CD14-positive monocyte (primary cell): ENCODE results near the gene IFI35. TPM values are rescaled to one million over a fixed set of nuclear protein-coding genes. Genes with fewer than 3 reads are reported as not detected.

Source experiments
- DNase-seq, 3 donors: peaks; one replicate each; pipeline ENCODE4 v3.0.0-alpha.2; 2011 to 2022
- H2AFZ ChIP-seq: 2 replicates; pipeline ENCODE4 v1.6.0; 2012; ENCODE audit warnings: mild to moderate bottlenecking, low read depth, low read length, inconsistent platforms; ENCODE audit not compliant: insufficient read depth, poor library complexity, severe bottlenecking
- H3K27ac ChIP-seq, 2 donors: 1 replicate in 1 of 2; 2 replicates in 1 of 2; pipeline ENCODE4 v1.5.1; 2012 to 2013; ENCODE audit warnings: low read length in 2 of 2, control low read depth in 1 of 2, inconsistent platforms in 1 of 2, low read depth in 1 of 2, mild to moderate bottlenecking in 1 of 2
- H3K27me3 ChIP-seq, 2 donors: one replicate each; pipeline versions ENCODE4 v1.6.0 to v1.6.1; 2011 to 2013; ENCODE audit warnings: low read length in 2 of 2; ENCODE audit not compliant: control insufficient read depth in 2 of 2, insufficient read depth in 2 of 2
- H3K36me3 ChIP-seq, 2 donors: replicated peaks in 1 of 2; 1 replicate in 1 of 2; 2 replicates in 1 of 2; pipeline versions ENCODE4 v1.5.1 to v1.6.1; 2012 to 2013; ENCODE audit warnings: low read length in 2 of 2, control low read depth in 1 of 2, inconsistent platforms in 1 of 2, mild to moderate bottlenecking in 1 of 2; ENCODE audit not compliant: insufficient read depth in 2 of 2, control insufficient read depth in 1 of 2
- H3K4me1 ChIP-seq, 2 donors: 1 replicate in 1 of 2; 2 replicates in 1 of 2; pipeline versions ENCODE4 v1.5.1 to v1.6.1; 2012 to 2013; ENCODE audit warnings: low read length in 2 of 2, control low read depth in 1 of 2, inconsistent platforms in 1 of 2, mild to moderate bottlenecking in 1 of 2, moderate library complexity in 1 of 2; ENCODE audit not compliant: insufficient read depth in 2 of 2, control insufficient read depth in 1 of 2
- H3K4me2 ChIP-seq: replicated peaks from 2 replicates; pipeline ENCODE3; 2012; ENCODE audit warnings: low read length, moderate library complexity, mild to moderate bottlenecking; ENCODE audit not compliant: poor library complexity, severe bottlenecking; ENCODE audit errors: extremely low read depth
- H3K4me3 ChIP-seq, 3 experiments: fragments of 200-600 bp in 1 of 3; sonication (generic) in 1 of 3; replicated peaks in 1 of 3; 1 replicate in 2 of 3; 2 replicates in 1 of 3; pipeline ENCODE4 v1.5.1; 2011 to 2013; ENCODE audit warnings: low read length in 3 of 3, mild to moderate bottlenecking in 3 of 3, control low read depth in 2 of 3, low read depth in 2 of 3, inconsistent platforms in 1 of 3, moderate library complexity in 1 of 3
- H3K79me2 ChIP-seq: 2 replicates; pipeline ENCODE4 v1.6.0; 2012; ENCODE audit warnings: mild to moderate bottlenecking, control low read depth, inconsistent platforms, low read length, moderate library complexity; ENCODE audit not compliant: insufficient read depth
- H3K9ac ChIP-seq: 2 replicates; pipeline ENCODE4 v1.6.0; 2017; ENCODE audit warnings: low read length, mild to moderate bottlenecking; ENCODE audit not compliant: insufficient read depth, poor library complexity, severe bottlenecking
- H3K9me3 ChIP-seq, 2 donors: replicated peaks in 1 of 2; 1 replicate in 1 of 2; 2 replicates in 1 of 2; pipeline versions ENCODE4 v1.5.1 to v1.6.1; 2012 to 2013; ENCODE audit warnings: low read length in 2 of 2, control low read depth in 1 of 2; ENCODE audit not compliant: control insufficient read depth in 1 of 2, insufficient read depth in 1 of 2
- H4K20me1 ChIP-seq: 2 replicates; pipeline ENCODE4 v1.6.0; 2012; ENCODE audit warnings: mild to moderate bottlenecking, low read length, control low read depth, moderate library complexity; ENCODE audit not compliant: insufficient read depth
- H3K27ac Mint-ChIP-seq, 7 donors: one replicate each; pipeline ENCODE4 v1.8.0; 2020; ENCODE audit warnings: mild to moderate bottlenecking in 7 of 7, mixed read lengths in 7 of 7, moderate library complexity in 6 of 7, inconsistent platforms in 2 of 7
- H3K27me3 Mint-ChIP-seq, 3 donors: one replicate each; pipeline ENCODE4 v1.8.0; 2021 to 2022; ENCODE audit warnings: low read depth in 3 of 3, mild to moderate bottlenecking in 3 of 3, mixed read lengths in 3 of 3, moderate library complexity in 3 of 3, inconsistent platforms in 1 of 3
- H3K36me3 Mint-ChIP-seq, 2 donors: one replicate each; pipeline ENCODE4 v1.8.0; 2020; ENCODE audit warnings: mixed read lengths in 2 of 2, inconsistent platforms in 1 of 2, mild to moderate bottlenecking in 1 of 2
- H3K4me1 Mint-ChIP-seq: one replicate; pipeline ENCODE4 v1.8.0; 2020; ENCODE audit warnings: mild to moderate bottlenecking, mixed read lengths
- H3K4me3 Mint-ChIP-seq, 2 donors: one replicate each; pipeline ENCODE4 v1.8.0; 2020; ENCODE audit warnings: mild to moderate bottlenecking in 2 of 2, mixed read lengths in 2 of 2, moderate library complexity in 1 of 2
- H3K9me3 Mint-ChIP-seq, 7 donors: one replicate each; pipeline ENCODE4 v1.8.0; 2020 to 2022; ENCODE audit warnings: mixed read lengths in 7 of 7, mild to moderate bottlenecking in 6 of 7, moderate library complexity in 6 of 7, inconsistent platforms in 2 of 7
- CTCF ChIP-seq: fragments of 200-600 bp; IDR thresholded peaks from one replicate; pipeline ENCODE4 v1.8.0; 2022; ENCODE audit warnings: antibody characterized with exemption, mild to moderate bottlenecking
- WGBS: methylation state at CpG from one replicate; pipeline ENCODE4 v1.1.5; 2013; ENCODE audit warnings: missing lambda C conversion rate; ENCODE audit not compliant: insufficient coverage; 5-methylcytosine and 5-hydroxymethylcytosine counted together
- intact Hi-C, 2 donors: fragments of 100-400 bp; cut with micrococcal nuclease; formaldehyde crosslinking; loops; one replicate each; pipeline versions ENCODE4 v1.15.0 to v1.15.1; 2023
- polyA plus RNA-seq, 3 donors: library from polyadenylated mRNA; depleted of rRNA in 1 of 3; unstranded in 2 of 3; stranded (reverse) in 1 of 3; fragments of 300-500 nt in 2 of 3; fragments of >200 nt in 1 of 3; fragmentation: Illumina TruSeq in 2 of 3; gene quantifications; 1 replicate in 2 of 3; 2 replicates in 1 of 3; pipeline ENCODE4 v1.2.3, GENCODE V29; 2012 to 2021

The IFI35 gene
- polyA plus RNA-seq, 3 donors, result 76.9 to 152 (median 106) TPM

- H3K36me3 ChIP-seq, result peaks cover 0 to 16% of the 10 kb centered on the region in 2 donors
- no peak for DNase-seq
- intact Hi-C loops, result no loop called here
- H3K9me3 ChIP-seq, result no peaks in the 10 kb centered on the region
- peaks cover 0 to 2% (median 0%) of the 10 kb centered on the region in 3 donors for H3K27me3 Mint-ChIP-seq
- H4K20me1 ChIP-seq, result no peaks in the 10 kb centered on the region
- WGBS, result 100% methylated on average over 1 of the region's 2 CpGs
- no peaks in the 10 kb centered on the region for H3K9me3 Mint-ChIP-seq
- no peak overlapping the region for H3K4me3 Mint-ChIP-seq
- no peaks in the 10 kb centered on the region for H3K27me3 ChIP-seq
- no peak overlapping the region for H2AFZ ChIP-seq
- H3K4me2 ChIP-seq, result no peak overlapping the region
- no peaks in the 10 kb centered on the region for H3K4me1 Mint-ChIP-seq
- no peaks in the 10 kb centered on the region for H3K4me1 ChIP-seq
- no peak overlapping the region for H3K27ac ChIP-seq
- no peak overlapping the region for H3K9ac ChIP-seq
- peaks cover 15 to 19% of the 10 kb centered on the region in 2 donors for H3K36me3 Mint-ChIP-seq
- no peak for TF ChIP-seq CTCF
- H3K4me3 ChIP-seq, result no peak overlapping the region
- no peak overlapping the region for H3K27ac Mint-ChIP-seq
- no peaks in the 10 kb centered on the region for H3K79me2 ChIP-seq
Observed at GRCh38 chr17:43039646-43040045, 33.1 kb downstream of the IFI35 start.

GRCh38 chr17:43040655-43041054 lies 34.1 kb downstream of the IFI35 start:
- no peak for TF ChIP-seq CTCF
- Histone ChIP-seq H2AFZ (no peak overlapping the region), H3K9ac (no peak overlapping the region), H3K36me3 (peaks cover 0 to 25% of the 10 kb centered on the region in 2 donors), H3K79me2 (no peaks in the 10 kb centered on the region), H3K4me2 (no peak overlapping the region), H3K4me1 (no peaks in the 10 kb centered on the region), H3K4me3 (no peak overlapping the region), H3K9me3 (no peaks in the 10 kb centered on the region), H3K27me3 (no peaks in the 10 kb centered on the region), H3K27ac (no peak overlapping the region), H4K20me1 (no peaks in the 10 kb centered on the region)
- H3K4me3 Mint-ChIP-seq, result no peak overlapping the region
- H3K9me3 Mint-ChIP-seq, result no peaks in the 10 kb centered on the region
- intact Hi-C loops, result no loop called here
- no CpG with 5 or more reads among the region's 2 CpGs for WGBS
- no peak for DNase-seq
- H3K4me1 Mint-ChIP-seq, result no peaks in the 10 kb centered on the region
- peaks cover 17 to 24% of the 10 kb centered on the region in 2 donors for H3K36me3 Mint-ChIP-seq
- no peaks in the 10 kb centered on the region for H3K27me3 Mint-ChIP-seq
- no peak overlapping the region for H3K27ac Mint-ChIP-seq
